ENCODE results near the gene IL3.
"Not testable (repeated sequence)": the region's sequence is repeated elsewhere in the genome, so short reads cannot be mapped to it uniquely, and the experiment has no call there.

The IL3 gene

GRCh38 chr5:132099076-132099748 is 38.8 kb downstream of the IL3 start:
- Mint-ChIP-seq H3K9me3 (ENCODE audit: low read depth) (no peaks in the 10 kb centered on the region), H3K36me3 (no peaks in the 10 kb centered on the region), H3K4me1 (ENCODE audit: low read depth) (peaks cover 69% of the 10 kb centered on the region), H3K4me3 (peak overlapping the region; percentile 79), H3K27me3 (no peaks in the 10 kb centered on the region), H3K27ac (peak overlapping the region; percentile 96)

GRCh38 chr5:132099905-132100304 is 39.5 kb downstream of the IL3 start:
- Mint-ChIP-seq H3K9me3 (ENCODE audit: low read depth) (no peaks in the 10 kb centered on the region), H3K36me3 (no peaks in the 10 kb centered on the region), H3K27ac (peak overlapping the region; percentile 96), H3K4me1 (ENCODE audit: low read depth) (peaks cover 73% of the 10 kb centered on the region), H3K27me3 (no peaks in the 10 kb centered on the region), H3K4me3 (peak overlapping the region; percentile 79)

- Mint-ChIP-seq H3K27ac (peak overlapping the region; percentile 90), H3K4me3 (peak overlapping the region; percentile 54)
Measured at GRCh38 chr5:132100672-132101261, 40.3 kb downstream of the IL3 start.

GRCh38 chr5:132101385-132101880 is 41.0 kb downstream of the IL3 start:
- Mint-ChIP-seq H3K27ac (peak overlapping the region; percentile 90), H3K4me3 (peak overlapping the region; percentile 54), H3K36me3 (no peaks in the 10 kb centered on the region), H3K9me3 (ENCODE audit: low read depth) (no peaks in the 10 kb centered on the region), H3K4me1 (ENCODE audit: low read depth) (peaks cover 79% of the 10 kb centered on the region), H3K27me3 (no peaks in the 10 kb centered on the region)

More at GRCh38 chr5:132100672-132101261, 40.3 kb downstream of the IL3 start:
- no peaks in the 10 kb centered on the region for H3K9me3 Mint-ChIP-seq (ENCODE audit: low read depth)
- H3K27me3 Mint-ChIP-seq: no peaks in the 10 kb centered on the region
- no peaks in the 10 kb centered on the region for H3K36me3 Mint-ChIP-seq
- peaks cover 79% of the 10 kb centered on the region for H3K4me1 Mint-ChIP-seq (ENCODE audit: low read depth)

GRCh38 chr5:132102101-132102701 is 41.7 kb downstream of the IL3 start:
- Mint-ChIP-seq H3K4me3 (peak overlapping the region; percentile 64), H3K27me3 (no peaks in the 10 kb centered on the region), H3K9me3 (ENCODE audit: low read depth) (no peaks in the 10 kb centered on the region)

GRCh38 chr5:132102944-132103331 is 42.5 kb downstream of the IL3 start:
- Mint-ChIP-seq H3K4me3 (peak overlapping the region; percentile 64), H3K4me1 (ENCODE audit: low read depth) (peaks cover 77% of the 10 kb centered on the region), H3K9me3 (ENCODE audit: low read depth) (no peaks in the 10 kb centered on the region), H3K27me3 (no peaks in the 10 kb centered on the region), H3K36me3 (no peaks in the 10 kb centered on the region), H3K27ac (peak overlapping the region; percentile 90)

More at GRCh38 chr5:132102101-132102701, 41.7 kb downstream of the IL3 start:
- H3K27ac Mint-ChIP-seq: peak overlapping the region; percentile 90
- H3K4me1 Mint-ChIP-seq (ENCODE audit: low read depth): peaks cover 79% of the 10 kb centered on the region
- H3K36me3 Mint-ChIP-seq: no peaks in the 10 kb centered on the region

- peak overlapping the region; percentile 90 for H3K27ac Mint-ChIP-seq
- peak overlapping the region; percentile 60 for H3K4me3 Mint-ChIP-seq
- H3K27me3 Mint-ChIP-seq: no peaks in the 10 kb centered on the region
Measured at GRCh38 chr5:132103332-132103951, 43.0 kb downstream of the IL3 start.

GRCh38 chr5:132103969-132104391 is 43.5 kb downstream of the IL3 start:
- Mint-ChIP-seq H3K4me3 (peak overlapping the region; percentile 60), H3K27ac (peak overlapping the region; percentile 75), H3K9me3 (ENCODE audit: low read depth) (no peaks in the 10 kb centered on the region), H3K36me3 (no peaks in the 10 kb centered on the region), H3K4me1 (ENCODE audit: low read depth) (peaks cover 70% of the 10 kb centered on the region), H3K27me3 (no peaks in the 10 kb centered on the region)

More at GRCh38 chr5:132103332-132103951, 43.0 kb downstream of the IL3 start:
- H3K9me3 Mint-ChIP-seq (ENCODE audit: low read depth): no peaks in the 10 kb centered on the region
- H3K4me1 Mint-ChIP-seq (ENCODE audit: low read depth): peaks cover 73% of the 10 kb centered on the region
- H3K36me3 Mint-ChIP-seq: no peaks in the 10 kb centered on the region

- Mint-ChIP-seq H3K27me3 (no peaks in the 10 kb centered on the region), H3K36me3 (no peaks in the 10 kb centered on the region), H3K9me3 (ENCODE audit: low read depth) (no peaks in the 10 kb centered on the region), H3K27ac (peak overlapping the region; percentile 70), H3K4me3 (peak overlapping the region; percentile 47), H3K4me1 (ENCODE audit: low read depth) (peaks cover 65% of the 10 kb centered on the region)
Measured at GRCh38 chr5:132104556-132104955, 44.1 kb downstream of the IL3 start.

GRCh38 chr5:132105688-132106087 is 45.2 kb downstream of the IL3 start:
- Mint-ChIP-seq H3K27ac (no peak overlapping the region), H3K4me3 (no peak overlapping the region), H3K9me3 (ENCODE audit: low read depth) (no peaks in the 10 kb centered on the region), H3K27me3 (no peaks in the 10 kb centered on the region), H3K4me1 (ENCODE audit: low read depth) (peaks cover 63% of the 10 kb centered on the region), H3K36me3 (no peaks in the 10 kb centered on the region)

- not testable (repeated sequence) for H3K27me3 Mint-ChIP-seq; H3K36me3 Mint-ChIP-seq; H3K9me3 Mint-ChIP-seq (ENCODE audit: low read depth)
- Mint-ChIP-seq H3K27ac (peak overlapping the region; percentile 41), H3K4me1 (ENCODE audit: low read depth) (peaks cover 51% of the 10 kb centered on the region), H3K4me3 (peak overlapping the region; percentile 27)
Measured at GRCh38 chr5:132108495-132108894, 48.0 kb downstream of the IL3 start.

- not testable (repeated sequence) for H3K4me3 Mint-ChIP-seq; H3K27me3 Mint-ChIP-seq; H3K9me3 Mint-ChIP-seq (ENCODE audit: low read depth); H3K36me3 Mint-ChIP-seq
- H3K4me1 Mint-ChIP-seq (ENCODE audit: low read depth): peaks cover 49% of the 10 kb centered on the region
- peak overlapping the region; percentile 41 for H3K27ac Mint-ChIP-seq
Measured at GRCh38 chr5:132108957-132109356, 48.5 kb downstream of the IL3 start.

- Mint-ChIP-seq H3K4me1 (ENCODE audit: low read depth) (peaks cover 47% of the 10 kb centered on the region), H3K27me3 (no peaks in the 10 kb centered on the region), H3K4me3 (no peak overlapping the region), H3K36me3 (peaks cover 2% of the 10 kb centered on the region), H3K27ac (peak overlapping the region; percentile 46), H3K9me3 (ENCODE audit: low read depth) (no peaks in the 10 kb centered on the region)
Measured at GRCh38 chr5:132109494-132110053, 49.1 kb downstream of the IL3 start.

- Mint-ChIP-seq H3K27me3 (no peaks in the 10 kb centered on the region), H3K27ac (peak overlapping the region; percentile 72), H3K9me3 (ENCODE audit: low read depth) (no peaks in the 10 kb centered on the region), H3K4me1 (ENCODE audit: low read depth) (peaks cover 47% of the 10 kb centered on the region), H3K36me3 (peaks cover 2% of the 10 kb centered on the region), H3K4me3 (no peak overlapping the region)
Measured at GRCh38 chr5:132110195-132110594, 49.7 kb downstream of the IL3 start.

- Mint-ChIP-seq H3K9me3 (ENCODE audit: low read depth) (no peaks in the 10 kb centered on the region), H3K27ac (peak overlapping the region; percentile 72), H3K36me3 (peaks cover 2% of the 10 kb centered on the region), H3K4me1 (ENCODE audit: low read depth) (peaks cover 49% of the 10 kb centered on the region), H3K27me3 (no peaks in the 10 kb centered on the region), H3K4me3 (peak overlapping the region; percentile 15)
Measured at GRCh38 chr5:132110930-132111329, 50.5 kb downstream of the IL3 start.
